Thyroid gland (tissue), 4 donors: Measurements from ENCODE around the gene B3GALT4.

Experiments used
- CTCF ChIP-seq, 6 experiments: fragments of 200-600 bp in 3 of 6; fragments of 450-650 bp in 3 of 6; sonication (generic) in 3 of 6; IDR thresholded peaks; one replicate each; pipeline ENCODE4 v1.5.1; 2016 to 2019; ENCODE audit warnings: antibody characterized with exemption in 6 of 6, mild to moderate bottlenecking in 2 of 6, inconsistent platforms in 1 of 6, moderate library complexity in 1 of 6
- POLR2A ChIP-seq, 2 donors: fragments of 450-650 bp; IDR thresholded peaks; one replicate each; pipeline ENCODE4 v1.6.1; 2017; ENCODE audit warnings: antibody characterized with exemption in 2 of 2, mild to moderate bottlenecking in 2 of 2, moderate library complexity in 1 of 2

- TF ChIP-seq CTCF (IDR thresholded peaks at IDR 0.05) (no peak), POLR2A (IDR thresholded peaks at IDR 0.05) (no peak)
Measured at GRCh38 chr6:33272275-33273128, 4.4 kb upstream of the B3GALT4 start.
